ENCODE measurements around the gene ATP13A1. TPM values are rescaled to one million over a fixed set of nuclear protein-coding genes. Genes with fewer than 3 reads are reported as not detected.

Gene ATP13A1
- total RNA-seq, 1 experiment from 2014 or later = 70.8 TPM

DNA sequence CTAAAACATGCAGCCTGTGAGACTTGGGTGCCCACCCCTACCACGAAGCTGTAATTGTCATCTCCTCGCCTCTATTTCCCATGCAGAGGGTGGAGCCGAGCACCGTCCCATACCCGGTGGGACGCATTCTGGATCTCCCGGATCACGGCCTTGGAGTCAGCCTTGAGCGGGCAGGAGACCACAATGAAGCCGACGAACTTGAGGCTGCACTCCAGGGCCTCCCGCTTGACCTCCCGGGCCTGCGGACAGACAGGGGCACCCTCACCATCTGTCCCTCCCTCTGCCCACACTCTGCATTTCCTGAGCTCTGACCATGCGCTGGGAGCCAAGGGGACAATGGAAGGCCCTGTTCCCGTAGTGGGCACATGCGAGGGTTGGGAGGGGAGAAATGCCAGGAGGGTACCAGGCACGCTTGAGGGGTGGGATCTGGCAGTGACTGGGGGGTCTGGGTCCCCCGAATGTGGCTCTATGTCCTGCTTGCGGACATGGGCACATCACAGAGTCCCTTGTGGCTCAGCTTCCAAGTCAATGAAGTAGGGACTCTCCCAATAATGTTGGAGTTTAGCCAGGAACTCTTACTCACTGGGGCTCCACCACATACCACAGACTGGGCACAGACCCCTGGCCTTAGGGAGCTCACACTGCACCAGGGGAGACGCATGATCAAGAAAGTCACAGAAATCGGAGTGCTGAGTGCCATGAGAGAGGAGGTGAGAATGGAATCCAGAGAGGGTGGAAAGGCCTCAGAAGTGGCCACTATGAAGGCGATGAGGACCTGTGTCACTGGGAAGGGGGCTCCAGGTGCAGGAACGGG lies 10.8 kb downstream of the ATP13A1 start:
- Histone ChIP-seq H3K27me3 (no peaks in the 10 kb centered on the region), H3K36me3 (peaks cover 95% of the 10 kb centered on the region), H3K4me3 (no peak overlapping the region), H3K9me3 (no peaks in the 10 kb centered on the region)
- DNase-seq = peak; percentile 56

DNA sequence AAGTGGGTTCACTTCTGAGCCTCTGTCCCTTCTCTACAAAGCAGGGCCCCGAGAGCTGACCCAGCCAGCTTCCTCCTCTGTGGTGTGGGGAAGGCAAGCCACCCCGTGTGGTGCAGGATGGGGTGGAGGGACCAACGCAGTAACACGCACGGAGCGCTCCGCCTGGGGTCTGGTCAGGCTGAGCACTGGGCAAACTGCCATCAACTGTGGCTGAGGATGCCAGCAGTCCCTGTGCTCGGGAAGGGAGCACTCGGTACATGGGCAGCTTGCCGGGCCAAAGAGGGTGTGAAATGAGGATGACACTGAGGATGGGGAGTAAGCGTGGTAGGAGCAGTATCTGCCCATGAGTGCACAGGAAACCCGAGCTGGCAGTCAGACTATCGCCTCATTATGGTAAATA lies 12.4 kb downstream of the ATP13A1 start:
- no peak overlapping the region for H3K4me3 ChIP-seq
- no peaks in the 10 kb centered on the region for H3K9me3 ChIP-seq
- DNase-seq = no peak
- H3K36me3 ChIP-seq = peaks cover 92% of the 10 kb centered on the region
- no peaks in the 10 kb centered on the region for H3K27me3 ChIP-seq

DNA sequence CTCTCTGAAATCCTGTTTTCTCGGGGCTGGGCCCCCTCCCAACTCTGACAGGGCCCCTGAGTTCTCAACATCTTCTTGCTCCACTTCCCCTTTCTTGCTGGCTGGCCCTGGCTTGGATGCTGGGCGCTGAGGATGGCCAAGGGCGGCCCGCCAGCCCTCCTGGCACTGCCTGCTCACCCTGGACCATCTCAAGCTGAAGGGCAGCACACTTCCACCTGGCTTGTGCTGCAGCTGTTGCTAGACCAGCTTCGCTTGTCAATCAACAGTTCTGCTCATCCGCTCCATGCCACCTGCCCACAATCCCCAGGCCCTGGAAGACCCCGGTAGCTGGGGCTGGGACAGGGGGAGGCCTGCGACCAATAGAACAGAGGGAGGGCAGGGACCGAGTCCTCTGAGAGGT lies 13.1 kb downstream of the ATP13A1 start:
- Histone ChIP-seq H3K36me3 (peaks cover 91% of the 10 kb centered on the region), H3K4me3 (no peak overlapping the region), H3K27me3 (no peaks in the 10 kb centered on the region), H3K9me3 (no peaks in the 10 kb centered on the region)
- no peak for DNase-seq

DNA sequence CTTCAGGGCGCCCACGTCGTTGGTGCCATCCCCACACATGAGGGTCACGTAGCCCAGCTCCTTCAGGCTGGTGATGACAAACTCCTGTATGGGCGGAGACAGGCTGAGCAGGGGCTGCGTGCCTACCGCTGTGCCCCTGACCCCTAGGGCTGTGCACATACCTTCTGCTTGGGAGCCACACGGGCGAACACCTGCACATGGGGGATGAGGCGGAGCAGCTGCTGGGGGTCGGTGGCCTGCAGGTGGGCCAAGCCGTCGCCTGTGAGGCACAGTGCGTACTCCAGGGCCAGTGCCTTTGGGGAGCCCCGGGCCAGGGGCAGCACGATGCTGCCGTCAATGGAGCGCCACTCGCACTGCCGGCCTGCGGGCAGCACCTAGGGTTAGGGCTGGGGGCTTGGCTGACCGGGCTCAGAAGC lies 13.9 kb downstream of the ATP13A1 start:
- H3K9me3 ChIP-seq = no peaks in the 10 kb centered on the region
- DNase-seq = no peak
- peaks cover 90% of the 10 kb centered on the region for H3K36me3 ChIP-seq
- no peaks in the 10 kb centered on the region for H3K27me3 ChIP-seq
- H3K4me3 ChIP-seq = no peak overlapping the region

- Histone ChIP-seq H3K4me3 (no peak overlapping the region), H3K9me3 (no peaks in the 10 kb centered on the region), H3K27me3 (no peaks in the 10 kb centered on the region), H3K36me3 (peaks cover 86% of the 10 kb centered on the region)
- no peak for DNase-seq
Observed at GRCh38 chr19:19649155-19649554, 14.3 kb downstream of the ATP13A1 start.

- Histone ChIP-seq H3K9me3 (no peaks in the 10 kb centered on the region), H3K4me3 (no peak overlapping the region), H3K27me3 (no peaks in the 10 kb centered on the region), H3K36me3 (peaks cover 71% of the 10 kb centered on the region)
- no peak for DNase-seq
Observed at GRCh38 chr19:19647037-19647835, 16.2 kb downstream of the ATP13A1 start.

DNA sequence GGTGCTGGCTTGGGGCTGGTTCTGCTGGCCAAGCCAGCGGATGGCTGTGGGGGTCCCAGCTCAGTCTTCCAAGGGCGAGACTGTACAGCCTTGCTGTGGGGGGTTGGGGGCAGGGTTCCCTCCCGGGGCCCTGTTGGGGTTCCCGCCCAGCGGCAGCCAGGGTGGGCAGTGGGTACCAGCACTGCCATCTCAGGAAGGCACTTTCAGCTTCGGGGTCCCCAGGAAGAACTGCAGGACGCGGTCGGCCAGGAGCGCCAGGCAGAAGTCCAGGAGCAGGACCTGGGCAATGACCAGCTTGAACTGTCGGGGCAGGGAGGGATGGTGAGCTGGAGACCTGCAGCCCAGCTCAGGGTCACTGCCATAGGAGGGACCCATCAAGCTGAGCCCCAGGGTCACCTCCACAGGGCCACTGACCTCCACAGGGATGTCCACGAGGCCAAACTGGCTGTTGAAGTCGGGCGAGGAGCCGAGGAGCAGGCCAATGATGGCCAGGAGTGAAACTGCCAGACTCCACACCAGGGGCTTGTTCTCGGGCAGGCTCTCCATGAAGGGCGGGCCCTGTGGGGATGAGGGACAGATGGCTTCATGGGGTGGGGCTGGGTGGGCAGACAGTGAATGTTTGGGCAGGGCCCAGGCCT lies 18.1 kb downstream of the ATP13A1 start:
- Histone ChIP-seq H3K9me3 (no peaks in the 10 kb centered on the region), H3K27me3 (no peaks in the 10 kb centered on the region), H3K4me3 (no peak overlapping the region), H3K36me3 (peaks cover 56% of the 10 kb centered on the region)
- DNase-seq = no peak

DNA sequence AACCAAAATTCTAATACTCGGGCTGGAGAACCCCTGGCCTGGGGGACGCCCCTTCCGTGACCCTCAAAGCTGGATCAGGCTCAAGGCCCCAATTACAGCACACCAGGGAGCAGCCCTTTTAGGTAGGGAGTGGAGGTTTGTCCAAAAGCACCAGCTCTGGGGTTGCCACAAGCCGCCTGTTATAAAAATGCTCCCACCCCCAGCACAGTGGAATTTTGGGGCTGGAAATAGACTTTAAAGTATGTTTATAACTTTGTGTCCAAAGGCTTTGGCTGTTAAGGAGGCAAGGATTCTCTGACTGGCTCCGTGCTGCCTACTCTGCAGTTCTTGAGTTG lies 19.5 kb downstream of the ATP13A1 start:
- no peak for DNase-seq
- Histone ChIP-seq H3K36me3 (peaks cover 45% of the 10 kb centered on the region), H3K4me3 (peak overlapping the region; percentile 90), H3K9me3 (no peaks in the 10 kb centered on the region), H3K27me3 (no peaks in the 10 kb centered on the region)

DNA sequence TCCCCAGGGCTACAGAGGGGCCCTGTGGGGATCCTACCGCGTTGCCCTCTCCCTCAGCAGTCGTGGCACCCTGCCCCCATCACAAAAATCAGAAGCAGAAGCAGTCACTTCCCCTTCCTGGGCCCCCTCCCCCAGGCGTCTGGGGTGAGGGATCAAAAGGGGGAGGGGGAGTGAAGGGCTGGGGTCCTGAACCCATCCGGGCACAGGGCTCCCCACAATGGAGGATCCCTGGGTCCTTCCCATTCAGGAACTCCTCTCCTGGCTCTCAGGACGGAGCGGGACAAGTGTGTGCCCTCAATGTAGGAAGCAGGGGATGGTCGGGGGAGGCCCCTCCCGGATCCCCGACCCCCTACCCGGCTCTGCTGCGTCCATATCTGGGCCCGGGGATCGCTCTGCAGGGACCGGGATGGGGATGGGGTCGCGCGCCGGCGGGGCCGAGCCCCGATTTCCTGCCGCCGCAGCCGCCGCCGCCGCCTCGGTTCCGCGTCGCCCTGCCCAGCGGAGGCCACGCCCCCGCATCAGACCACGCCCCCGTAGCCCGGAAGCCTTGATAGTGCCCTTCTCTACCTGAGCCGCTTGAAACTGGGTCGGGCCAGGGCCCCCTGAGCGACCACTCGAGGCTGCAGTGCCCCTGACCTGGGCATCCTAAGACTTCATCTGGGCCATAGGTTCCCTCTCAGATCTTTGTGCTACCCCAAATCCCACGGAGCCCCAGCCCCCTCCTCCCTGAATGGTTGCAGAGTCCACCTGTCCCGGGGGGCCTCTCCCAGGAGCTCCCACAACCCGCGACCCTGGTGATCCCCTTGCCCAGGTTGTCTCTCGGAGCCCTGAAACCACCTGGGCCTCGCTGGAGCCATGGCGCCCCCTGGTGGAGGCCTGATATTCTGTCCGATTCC lies 20.1 kb downstream of the ATP13A1 start, which contains the start of gene GMIP:
Gene GMIP (minus strand): TSS at position 500 of the 896 bp plus-strand sequence. CDS start 128 bp downstream, at position 372.
- peak; percentile 73 for DNase-seq
- peak within 1 kb of the TSS; percentile 90 for H3K4me3 ChIP-seq
- no peaks in the 10 kb centered on the region for H3K9me3 ChIP-seq
- H3K36me3 ChIP-seq = peaks cover 42% of the 10 kb centered on the region
- no peaks in the 10 kb centered on the region for H3K27me3 ChIP-seq

DNA sequence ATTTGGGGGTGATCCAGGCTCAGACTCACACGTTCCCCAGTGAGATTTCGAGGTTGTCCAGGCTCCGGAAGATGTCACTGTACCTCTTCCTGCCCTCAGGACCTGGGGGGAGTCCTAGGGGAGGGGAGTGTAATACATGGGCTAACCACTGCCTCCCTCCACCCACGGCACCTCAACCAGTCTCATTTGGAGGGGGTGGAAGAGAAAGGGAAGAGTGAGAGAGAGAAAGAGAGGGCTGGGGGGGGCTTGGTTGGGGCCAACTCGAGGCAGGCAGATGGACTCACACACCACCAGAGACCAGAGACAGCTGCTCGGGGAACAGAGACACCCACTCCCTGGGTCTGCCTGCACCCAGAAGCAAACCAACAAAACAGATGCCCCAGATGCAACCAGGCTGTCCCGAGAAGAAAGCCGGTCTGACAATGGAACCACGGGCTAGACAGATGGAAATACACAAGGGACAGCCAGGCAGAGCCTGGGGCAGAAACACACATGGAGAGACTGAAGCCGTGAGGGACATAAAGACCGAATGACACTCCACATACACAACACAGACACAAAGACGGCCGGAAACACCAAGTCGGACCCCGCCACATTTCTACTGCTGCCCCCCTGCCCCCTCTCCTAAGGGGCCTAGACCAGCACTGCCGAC lies 20.8 kb downstream of the ATP13A1 start:
- H3K36me3 ChIP-seq = peaks cover 36% of the 10 kb centered on the region
- H3K4me3 ChIP-seq = peak overlapping the region; percentile 90
- no peaks in the 10 kb centered on the region for H3K9me3 ChIP-seq
- no peaks in the 10 kb centered on the region for H3K27me3 ChIP-seq
- no peak for DNase-seq

DNA sequence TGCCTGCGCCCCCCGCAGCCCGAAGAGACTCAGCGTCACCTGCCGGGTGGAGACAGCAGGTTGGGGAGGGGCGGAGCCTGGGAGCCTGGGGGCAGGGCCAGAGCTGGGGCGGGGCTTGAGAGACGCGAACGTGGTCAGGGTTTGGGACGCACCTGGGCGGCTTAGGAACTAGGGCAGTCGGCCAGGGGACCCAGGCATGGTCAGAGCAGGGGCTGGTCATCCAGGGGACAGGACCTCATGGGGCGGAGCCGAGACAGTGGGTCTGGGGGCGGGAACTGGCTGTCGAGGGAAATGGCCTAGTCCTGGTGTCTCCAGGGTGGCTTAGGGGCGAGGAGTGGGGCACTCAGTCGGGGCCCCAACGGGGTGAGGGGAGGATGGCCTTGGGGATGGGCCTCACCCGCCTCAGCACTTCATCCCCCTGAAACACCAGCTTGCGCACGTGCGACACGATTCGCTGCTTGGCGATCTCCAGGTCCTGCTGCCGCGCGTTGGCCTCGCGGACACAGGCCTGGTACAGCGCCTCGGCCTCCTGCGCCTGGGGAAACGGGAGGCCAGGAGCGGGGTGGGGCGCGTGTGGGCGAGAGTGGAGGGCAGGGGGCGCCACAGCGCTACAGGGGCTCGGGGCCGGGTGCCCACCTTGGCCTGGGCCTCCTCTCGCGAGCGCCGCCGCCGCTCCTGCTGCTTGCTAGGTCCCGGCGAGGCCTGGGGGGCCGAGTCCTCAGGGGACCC lies 25.8 kb downstream of the ATP13A1 start:
- Histone ChIP-seq H3K4me3 (no peak overlapping the region), H3K9me3 (no peaks in the 10 kb centered on the region), H3K36me3 (peaks cover 25% of the 10 kb centered on the region), H3K27me3 (no peaks in the 10 kb centered on the region)
- no peak for DNase-seq

GRCh38 chr19:19637186-19637522 lies 26.3 kb downstream of the ATP13A1 start:
- Histone ChIP-seq H3K4me3 (no peak overlapping the region), H3K36me3 (peaks cover 25% of the 10 kb centered on the region), H3K9me3 (no peaks in the 10 kb centered on the region), H3K27me3 (no peaks in the 10 kb centered on the region)
- no peak for DNase-seq

DNA sequence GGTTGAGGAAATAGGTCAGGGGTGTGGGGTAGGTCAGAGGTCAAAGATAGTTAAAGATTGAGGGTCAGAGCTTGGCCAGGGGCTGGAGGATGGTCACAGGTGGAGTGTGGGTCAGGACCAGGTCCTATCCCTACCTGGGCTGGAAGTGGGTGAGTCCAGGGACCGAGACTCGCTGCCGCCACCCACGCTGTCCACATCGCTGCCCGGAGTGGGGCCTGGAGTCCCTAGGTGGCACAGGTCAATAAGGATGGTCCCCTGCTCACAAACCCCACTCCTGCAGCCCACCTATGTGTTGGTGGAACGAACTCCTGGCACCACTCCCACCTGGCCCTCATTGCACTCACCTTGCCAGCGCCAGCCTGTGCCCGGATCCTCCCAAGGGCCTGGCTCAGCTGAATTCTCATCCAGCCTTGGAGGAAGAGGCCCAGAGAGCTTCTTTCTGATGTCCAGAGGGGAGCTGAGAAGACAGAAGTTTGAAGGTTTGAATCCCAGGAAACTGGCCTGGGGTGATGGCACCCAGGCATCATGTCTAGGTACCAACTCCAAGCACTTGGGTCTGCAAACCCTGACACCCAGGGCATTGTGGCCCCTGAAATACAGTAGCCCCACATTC lies 26.8 kb downstream of the ATP13A1 start:
- Histone ChIP-seq H3K36me3 (peaks cover 24% of the 10 kb centered on the region), H3K9me3 (no peaks in the 10 kb centered on the region), H3K4me3 (no peak overlapping the region), H3K27me3 (no peaks in the 10 kb centered on the region)
- no peak for DNase-seq

GRCh38 chr19:19635313-19635702 lies 28.2 kb downstream of the ATP13A1 start:
- no peaks in the 10 kb centered on the region for H3K9me3 ChIP-seq
- H3K4me3 ChIP-seq = no peak overlapping the region
- H3K36me3 ChIP-seq = peaks cover 22% of the 10 kb centered on the region
- H3K27me3 ChIP-seq = no peaks in the 10 kb centered on the region
- DNase-seq = no peak
